ENCODE results near the gene RFESD.
"Not testable (repeated sequence)": the region's sequence is repeated elsewhere in the genome, so short reads cannot be mapped to it uniquely, and the experiment has no call there.

RFESD gene

GRCh38 chr5:95662946-95663345 is 16.4 kb downstream of the RFESD start:
- DNase-seq = no peak

- peak in 7 of 56 donors; percentile 3 to 63 (median 10) for DNase-seq
Measured at GRCh38 chr5:95664204-95664786, 17.7 kb downstream of the RFESD start.

- peak in 1 of 56 donors; percentile 1 for DNase-seq
Measured at GRCh38 chr5:95667061-95667618, 20.6 kb downstream of the RFESD start.

GRCh38 chr5:95667678-95668077 is 21.1 kb downstream of the RFESD start:
- DNase-seq = no peak

GRCh38 chr5:95668216-95668615 is 21.6 kb downstream of the RFESD start:
- DNase-seq = no peak

GRCh38 chr5:95668728-95669127 is 22.2 kb downstream of the RFESD start:
- DNase-seq = no peak

GRCh38 chr5:95669540-95669939 is 23.0 kb downstream of the RFESD start:
- DNase-seq = peak in 27 of 56 donors; percentile 2 to 62 (median 9)

- no peak for DNase-seq
Measured at GRCh38 chr5:95669985-95670384, 23.4 kb downstream of the RFESD start.

GRCh38 chr5:95670568-95670967 is 24.0 kb downstream of the RFESD start:
- DNase-seq = no peak

- DNase-seq = no peak
Measured at GRCh38 chr5:95671826-95672225, 25.2 kb downstream of the RFESD start.

- no peak for DNase-seq
Measured at GRCh38 chr5:95672641-95673040, 26.1 kb downstream of the RFESD start.

- DNase-seq = no peak
Measured at GRCh38 chr5:95673081-95673480, 26.5 kb downstream of the RFESD start.

- no peak for DNase-seq
Measured at GRCh38 chr5:95682891-95683290, 36.3 kb downstream of the RFESD start, which contains the start of gene SPATA9. Gene SPATA9 (minus strand): TSS chr5:95682991. CDS start chr5:95682854, 137 bp downstream.

- DNase-seq = no peak
Measured at GRCh38 chr5:95684361-95684760, 37.8 kb downstream of the RFESD start.

- no peak for DNase-seq
Measured at GRCh38 chr5:95686651-95687050, 40.1 kb downstream of the RFESD start.

GRCh38 chr5:95689680-95690079 is 43.1 kb downstream of the RFESD start:
- DNase-seq = no peak

GRCh38 chr5:95690333-95690732 is 43.8 kb downstream of the RFESD start:
- DNase-seq = no peak

GRCh38 chr5:95697781-95698681 is 51.5 kb downstream of the RFESD start:
- no peak for DNase-seq

- no peak for DNase-seq
Measured at GRCh38 chr5:95699337-95699736, 52.8 kb downstream of the RFESD start.

GRCh38 chr5:95701074-95701473 is 54.5 kb downstream of the RFESD start:
- DNase-seq = no peak

- DNase-seq = peak in 1 of 56 donors; percentile 42
Measured at GRCh38 chr5:95704150-95704549, 57.6 kb downstream of the RFESD start.

GRCh38 chr5:95706196-95706595 is 59.6 kb downstream of the RFESD start:
- DNase-seq = not testable (repeated sequence)
